Effector memory CD8-positive, alpha-beta T cell (primary cell): Measurements from ENCODE around the gene CYFIP1.

Experiments
- ATAC-seq: fragments of 150-1000 bp; cut with Tn5 transposase; replicated peaks from 2 replicates; pipeline ENCODE4 v1.10.0; 2021; ENCODE audit warnings: mild to moderate bottlenecking, moderate library complexity
- DNase-seq, 3 experiments: peaks; one replicate each; pipeline ENCODE4 v3.0.0; 2021
- H3K27ac Mint-ChIP-seq, 2 donors: one replicate each; pipeline ENCODE4 v1.8.0; 2022; ENCODE audit warnings: mild to moderate bottlenecking in 2 of 2, mixed read lengths in 2 of 2, moderate library complexity in 2 of 2
- H3K27me3 Mint-ChIP-seq, 2 donors: one replicate each; pipeline ENCODE4 v1.8.0; 2022; ENCODE audit warnings: mixed read lengths in 2 of 2
- H3K36me3 Mint-ChIP-seq: one replicate; pipeline ENCODE4 v1.8.0; 2022; ENCODE audit warnings: mild to moderate bottlenecking, moderate library complexity, mixed read lengths; ENCODE audit not compliant: insufficient read depth
- H3K4me1 Mint-ChIP-seq, 2 donors: one replicate each; pipeline ENCODE4 v1.8.0; 2022; ENCODE audit warnings: low read depth in 2 of 2, mixed read lengths in 2 of 2
- H3K4me3 Mint-ChIP-seq, 2 donors: one replicate each; pipeline ENCODE4 v1.8.0; 2022; ENCODE audit warnings: mild to moderate bottlenecking in 2 of 2, mixed read lengths in 2 of 2, moderate library complexity in 2 of 2
- H3K9me3 Mint-ChIP-seq, 2 donors: one replicate each; pipeline ENCODE4 v1.8.0; 2022; ENCODE audit warnings: mixed read lengths in 2 of 2

CYFIP1 gene

DNA sequence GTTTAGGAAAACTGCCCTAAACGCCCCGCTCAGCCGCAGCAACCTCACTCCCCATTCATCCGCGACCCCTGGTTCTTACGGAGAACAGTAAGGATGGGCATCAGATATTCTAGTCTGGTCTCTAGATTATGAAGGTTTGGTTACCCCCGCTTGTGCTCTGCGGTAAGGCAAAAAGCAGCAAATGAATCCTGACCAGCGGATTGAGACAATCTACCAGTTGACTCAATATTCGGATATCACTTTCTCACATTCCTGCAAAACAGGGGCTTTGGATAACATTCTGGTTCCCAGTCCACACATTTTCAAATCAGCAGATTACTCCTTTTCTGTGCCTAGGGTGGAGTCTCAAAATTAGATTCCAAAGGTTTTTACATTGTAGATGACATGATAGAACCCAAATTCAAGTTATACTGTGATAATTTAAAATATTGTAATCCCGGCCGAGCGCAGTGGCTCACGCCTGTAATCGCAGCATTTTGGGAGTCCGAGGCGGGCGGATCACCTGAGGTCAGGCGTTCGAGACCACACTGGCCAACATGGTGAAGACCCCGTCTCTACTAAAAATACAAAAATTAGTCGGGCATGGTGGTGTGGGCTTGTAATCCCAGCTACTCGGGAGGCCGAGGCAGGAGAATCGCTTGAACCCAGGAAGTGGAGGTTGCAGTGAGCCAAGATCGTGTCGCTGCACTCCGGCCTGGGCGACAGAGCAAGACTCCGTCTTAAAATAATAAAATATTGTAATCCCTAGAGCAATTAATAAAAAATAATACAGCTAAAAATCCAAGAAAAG lies 1.1 kb upstream of the CYFIP1 start:
- H3K27me3 Mint-ChIP-seq: peaks cover 18 to 20% of the 10 kb centered on the region in 2 donors
- H3K4me3 Mint-ChIP-seq: peak overlapping the region; percentile 56 to 73
- H3K4me1 Mint-ChIP-seq: peaks cover 12 to 14% of the 10 kb centered on the region in 2 donors
- ATAC-seq (no peak), DNase-seq (no peak)
- H3K27ac Mint-ChIP-seq: no peak overlapping the region
- H3K36me3 Mint-ChIP-seq: peaks cover 3% of the 10 kb centered on the region
- H3K9me3 Mint-ChIP-seq: no peaks in the 10 kb centered on the region

DNA sequence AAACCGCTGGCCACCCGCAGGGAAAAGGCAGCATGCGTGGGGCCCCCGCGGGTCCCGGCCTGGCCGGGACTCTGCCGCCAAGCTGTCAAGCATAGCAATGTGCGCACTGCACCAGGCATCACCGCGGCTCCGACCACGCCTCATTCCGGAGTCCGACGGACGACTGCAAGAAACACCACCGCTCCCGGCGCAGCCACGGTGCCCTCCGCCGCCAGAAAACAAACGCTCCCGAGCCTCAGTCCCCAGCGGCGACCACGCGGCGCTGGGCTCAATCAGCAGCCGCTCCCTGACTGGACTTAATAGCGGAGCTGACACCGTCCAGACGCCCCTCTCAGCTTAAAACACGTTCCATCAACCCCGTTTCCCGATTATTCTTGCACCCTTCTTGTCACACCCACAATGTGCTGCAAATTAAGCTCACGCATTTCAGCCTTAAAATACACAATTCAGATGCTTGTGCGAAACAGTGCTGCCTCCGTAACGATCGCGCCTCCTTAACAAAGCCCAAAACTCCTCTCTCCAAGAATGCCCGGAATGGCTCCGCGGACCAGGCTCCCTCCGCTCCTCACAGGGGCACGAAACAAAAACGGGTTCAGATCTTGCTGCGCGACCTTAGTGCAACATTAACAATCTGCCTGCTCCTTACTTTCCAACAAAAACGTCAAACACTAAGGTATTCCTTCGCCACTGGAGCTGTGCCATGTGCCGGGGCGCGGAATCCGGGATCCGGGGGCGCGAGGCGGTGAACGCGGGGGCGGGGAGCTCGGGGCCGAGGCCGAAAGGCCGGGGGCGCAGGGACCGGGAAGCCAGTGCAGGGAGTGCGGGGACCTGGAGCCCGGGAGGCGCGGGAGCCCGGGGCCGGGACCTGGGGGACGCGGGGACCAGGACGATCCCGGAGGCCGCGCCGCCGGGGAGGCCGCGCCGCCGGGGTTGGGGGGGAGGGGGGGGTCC lies 655 bp downstream of the CYFIP1 start:
- no peaks in the 10 kb centered on the region for H3K9me3 Mint-ChIP-seq
- H3K4me3 Mint-ChIP-seq: peak overlapping the region; percentile 84 to 90
- peak overlapping the region in 1 of 2 donors; percentile 68 for H3K27ac Mint-ChIP-seq
- DNase-seq (peak in 1 of 3 experiments; percentile 7), ATAC-seq (peak; percentile 51)
- H3K36me3 Mint-ChIP-seq: peaks cover 3% of the 10 kb centered on the region
- H3K27me3 Mint-ChIP-seq: peaks cover 18 to 21% of the 10 kb centered on the region in 2 donors
- peaks cover 12 to 14% of the 10 kb centered on the region in 2 donors for H3K4me1 Mint-ChIP-seq

DNA sequence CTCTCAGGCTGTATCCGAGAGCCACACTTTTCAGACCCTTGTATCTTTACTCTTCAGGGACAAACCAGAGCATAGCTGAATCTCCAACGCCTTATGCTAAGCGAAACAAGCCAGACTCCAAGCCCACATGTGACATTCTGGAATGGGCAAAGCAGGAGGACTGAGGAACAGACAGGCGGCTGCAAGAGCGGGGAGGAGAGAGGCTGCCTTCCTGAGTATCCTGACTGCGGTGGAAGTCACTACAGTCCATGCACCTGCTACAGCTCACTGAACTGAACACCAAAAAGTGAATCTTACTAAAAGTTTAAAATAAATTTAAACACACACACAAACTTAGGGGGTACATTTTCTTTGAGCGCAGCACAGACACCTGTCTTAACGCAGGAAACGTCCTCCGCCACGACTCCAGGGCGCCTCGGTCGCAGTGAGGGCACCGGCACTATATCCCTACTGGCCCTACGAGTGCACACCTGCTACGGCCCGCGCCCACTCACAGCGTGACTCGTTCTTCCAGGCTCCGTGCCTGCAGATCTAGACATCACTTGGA lies 1.4 kb downstream of the CYFIP1 start:
- DNase-seq (no peak), ATAC-seq (peak; percentile 38)
- peaks cover 18 to 21% of the 10 kb centered on the region in 2 donors for H3K27me3 Mint-ChIP-seq
- H3K9me3 Mint-ChIP-seq: no peaks in the 10 kb centered on the region
- H3K36me3 Mint-ChIP-seq: peaks cover 3% of the 10 kb centered on the region
- peaks cover 12 to 14% of the 10 kb centered on the region in 2 donors for H3K4me1 Mint-ChIP-seq
- H3K27ac Mint-ChIP-seq: peak overlapping the region in 1 of 2 donors; percentile 68
- H3K4me3 Mint-ChIP-seq: peak overlapping the region; percentile 84 to 90

DNA sequence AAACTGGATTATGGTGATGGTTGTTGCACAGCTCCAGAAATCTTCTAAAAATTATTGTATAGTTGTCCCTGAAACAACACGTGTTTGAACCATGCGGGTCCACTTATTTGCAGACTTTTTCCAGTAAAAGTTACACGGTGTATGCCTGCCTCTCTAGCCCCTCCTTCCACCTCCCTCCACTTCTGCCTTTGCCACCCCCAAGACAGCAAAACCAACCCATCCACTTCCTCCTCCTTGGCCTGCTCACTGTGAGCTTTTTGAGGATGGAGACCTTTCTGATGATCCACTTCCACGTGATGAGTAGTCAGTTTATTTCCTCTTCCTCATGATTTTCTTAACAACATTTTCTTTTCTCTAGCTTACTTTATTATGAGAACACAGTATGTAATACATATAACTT lies 5.4 kb downstream of the CYFIP1 start:
- ATAC-seq (no peak), DNase-seq (no peak)
- Mint-ChIP-seq H3K27ac (no peak overlapping the region), H3K4me3 (no peak overlapping the region), H3K4me1 (peaks cover 14 to 15% of the 10 kb centered on the region in 2 donors), H3K27me3 (peaks cover 16 to 20% of the 10 kb centered on the region in 2 donors), H3K9me3 (no peaks in the 10 kb centered on the region), H3K36me3 (peaks cover 3% of the 10 kb centered on the region)

DNA sequence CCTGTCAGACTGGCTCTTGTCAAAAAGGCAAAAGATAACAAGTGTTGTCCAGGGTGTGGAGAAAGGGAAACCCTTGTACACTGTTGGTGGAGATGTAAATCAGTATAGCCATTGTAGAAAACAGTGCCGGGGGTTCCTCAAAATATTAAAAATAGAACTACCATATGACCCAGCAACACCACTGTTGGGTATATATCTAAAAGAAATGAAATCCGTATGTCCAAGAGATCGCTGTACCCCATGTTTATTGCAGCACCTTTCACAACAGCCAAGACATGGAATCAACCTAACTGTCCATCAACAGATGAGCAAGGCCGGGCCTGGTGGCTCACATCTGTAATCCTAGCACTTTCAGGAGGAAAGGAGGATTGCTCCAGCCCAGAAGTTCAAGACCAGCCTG lies 6.2 kb downstream of the CYFIP1 start:
- ATAC-seq: no peak
- H3K27me3 Mint-ChIP-seq: peaks cover 8 to 12% of the 10 kb centered on the region in 2 donors
- H3K9me3 Mint-ChIP-seq: peaks cover 0 to 2% of the 10 kb centered on the region in 2 donors

DNA sequence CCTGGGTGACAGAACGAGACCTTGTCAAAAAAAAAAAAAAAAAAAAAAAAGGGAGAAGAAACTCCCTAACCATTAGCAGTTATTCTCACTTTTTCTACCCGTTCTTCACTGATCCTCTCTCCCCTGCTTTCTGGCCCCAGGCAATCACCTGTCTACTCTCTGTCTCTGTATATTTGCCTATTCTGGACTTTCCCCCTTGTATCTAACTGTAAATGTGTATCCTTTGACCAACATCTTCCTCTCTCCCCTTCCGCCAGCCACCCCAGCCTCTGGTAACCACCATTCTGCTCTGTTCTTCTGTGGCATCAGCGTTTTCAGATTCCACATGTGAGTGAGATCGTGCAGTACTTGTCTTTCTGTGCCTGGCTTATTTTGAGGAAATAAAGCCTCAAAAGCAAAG lies 6.9 kb downstream of the CYFIP1 start:
- no peak overlapping the region for H3K27ac Mint-ChIP-seq

More for the DNA sequence above, 6.2 kb downstream of the CYFIP1 start:
- DNase-seq: no peak
- Mint-ChIP-seq H3K36me3 (peaks cover under 1% of the 10 kb centered on the region), H3K4me3 (no peak overlapping the region), H3K4me1 (peaks cover 7 to 8% of the 10 kb centered on the region in 2 donors), H3K27ac (no peak overlapping the region)

DNA sequence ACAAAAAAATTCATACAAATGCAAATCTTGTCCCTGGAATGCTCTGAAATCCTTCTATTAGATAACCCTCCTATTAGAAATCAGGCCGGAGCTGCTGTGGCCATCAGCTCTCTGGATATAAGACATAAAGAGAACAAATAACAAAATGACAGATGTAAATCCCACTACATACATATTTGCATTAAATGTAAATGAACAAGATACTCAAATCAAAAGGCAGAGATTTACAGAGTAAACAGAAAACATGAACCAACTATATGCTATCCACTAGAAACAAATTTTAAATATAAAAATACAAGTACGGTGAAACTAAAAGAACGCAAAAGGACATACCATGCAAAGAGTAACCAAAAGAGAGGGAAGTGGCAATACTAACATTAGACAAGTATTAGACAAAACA lies 10.7 kb downstream of the CYFIP1 start:
- DNase-seq (no peak), ATAC-seq (no peak)
- peaks cover 0 to 4% of the 10 kb centered on the region in 2 donors for H3K4me1 Mint-ChIP-seq
- peaks cover 0 to 2% of the 10 kb centered on the region in 2 donors for H3K9me3 Mint-ChIP-seq
- no peaks in the 10 kb centered on the region for H3K36me3 Mint-ChIP-seq
- H3K4me3 Mint-ChIP-seq: no peak overlapping the region
- H3K27ac Mint-ChIP-seq: no peak overlapping the region
- peaks cover 0 to 5% of the 10 kb centered on the region in 2 donors for H3K27me3 Mint-ChIP-seq

More for the DNA sequence above, 6.9 kb downstream of the CYFIP1 start:
- Mint-ChIP-seq H3K4me1 (peaks cover 0 to 4% of the 10 kb centered on the region in 2 donors), H3K27me3 (peaks cover under 1 to 10% of the 10 kb centered on the region in 2 donors), H3K9me3 (peaks cover 0 to 2% of the 10 kb centered on the region in 2 donors), H3K4me3 (no peak overlapping the region), H3K36me3 (no peaks in the 10 kb centered on the region)
- ATAC-seq (no peak), DNase-seq (no peak)

DNA sequence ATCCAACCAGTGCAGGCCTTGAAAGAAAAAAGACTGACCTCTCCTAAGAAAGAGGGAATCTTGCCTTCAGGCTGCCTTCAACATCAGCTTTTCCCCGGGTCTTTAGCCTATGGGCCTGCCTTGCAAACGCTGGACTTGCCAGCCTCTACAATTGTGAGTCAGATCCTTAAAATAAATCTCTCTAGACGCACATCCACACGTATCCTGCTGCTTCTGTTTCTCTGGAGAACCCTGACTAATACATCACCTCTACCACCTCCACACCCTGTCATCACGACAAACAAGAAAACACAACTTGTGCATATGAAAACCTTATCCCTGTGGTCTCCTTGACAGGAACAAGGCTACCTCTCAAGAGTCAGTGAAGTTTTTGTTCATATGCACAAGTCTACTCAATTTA lies 11.8 kb downstream of the CYFIP1 start:
- H3K9me3 Mint-ChIP-seq: peaks cover 0 to 2% of the 10 kb centered on the region in 2 donors

DNA sequence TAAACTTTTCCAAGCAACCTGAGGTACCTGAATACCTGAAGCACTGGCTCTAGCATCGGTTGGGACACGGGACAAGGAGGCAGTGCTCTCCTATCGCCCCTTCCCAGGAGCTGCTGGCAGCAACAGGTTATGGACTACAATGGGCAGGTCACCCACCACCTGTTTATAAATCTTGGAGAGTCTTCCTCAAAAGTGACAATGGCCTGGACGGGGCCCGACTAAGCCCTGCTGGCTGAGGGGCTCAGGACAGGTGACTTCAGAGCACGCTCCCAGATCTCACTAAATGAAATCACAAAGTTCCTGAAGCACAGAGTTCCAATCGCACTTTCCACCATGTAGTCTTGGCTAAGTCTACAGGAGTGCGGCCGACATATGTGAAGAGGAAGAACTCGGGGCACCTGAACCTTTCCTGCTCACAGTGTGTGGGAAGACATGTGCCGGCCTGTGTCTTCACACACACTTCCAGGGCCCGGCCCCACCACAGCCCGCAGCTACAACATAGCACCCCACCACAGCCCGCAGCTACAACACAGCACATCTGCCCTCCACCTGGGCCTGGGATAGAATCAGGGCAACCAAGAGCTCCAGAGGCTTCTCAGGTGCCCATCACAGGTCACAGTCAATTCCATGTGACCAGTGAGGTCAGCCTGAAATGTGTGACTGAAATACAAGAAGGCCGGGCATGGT lies 12.9 kb downstream of the CYFIP1 start:
- peaks cover 0 to 2% of the 10 kb centered on the region in 2 donors for H3K9me3 Mint-ChIP-seq
- DNase-seq (no peak), ATAC-seq (no peak)
- no peak overlapping the region for H3K27ac Mint-ChIP-seq
- H3K36me3 Mint-ChIP-seq: no peaks in the 10 kb centered on the region
- H3K27me3 Mint-ChIP-seq: peaks cover 0 to 5% of the 10 kb centered on the region in 2 donors
- H3K4me1 Mint-ChIP-seq: peaks cover 0 to 1% of the 10 kb centered on the region in 2 donors
- H3K4me3 Mint-ChIP-seq: no peak overlapping the region

More for the DNA sequence above, 11.8 kb downstream of the CYFIP1 start:
- ATAC-seq: no peak
- no peak for DNase-seq
- peaks cover 0 to 5% of the 10 kb centered on the region in 2 donors for H3K27me3 Mint-ChIP-seq
- no peak overlapping the region for H3K4me3 Mint-ChIP-seq
- peaks cover 0 to 3% of the 10 kb centered on the region in 2 donors for H3K4me1 Mint-ChIP-seq
- no peaks in the 10 kb centered on the region for H3K36me3 Mint-ChIP-seq
- H3K27ac Mint-ChIP-seq: no peak overlapping the region

DNA sequence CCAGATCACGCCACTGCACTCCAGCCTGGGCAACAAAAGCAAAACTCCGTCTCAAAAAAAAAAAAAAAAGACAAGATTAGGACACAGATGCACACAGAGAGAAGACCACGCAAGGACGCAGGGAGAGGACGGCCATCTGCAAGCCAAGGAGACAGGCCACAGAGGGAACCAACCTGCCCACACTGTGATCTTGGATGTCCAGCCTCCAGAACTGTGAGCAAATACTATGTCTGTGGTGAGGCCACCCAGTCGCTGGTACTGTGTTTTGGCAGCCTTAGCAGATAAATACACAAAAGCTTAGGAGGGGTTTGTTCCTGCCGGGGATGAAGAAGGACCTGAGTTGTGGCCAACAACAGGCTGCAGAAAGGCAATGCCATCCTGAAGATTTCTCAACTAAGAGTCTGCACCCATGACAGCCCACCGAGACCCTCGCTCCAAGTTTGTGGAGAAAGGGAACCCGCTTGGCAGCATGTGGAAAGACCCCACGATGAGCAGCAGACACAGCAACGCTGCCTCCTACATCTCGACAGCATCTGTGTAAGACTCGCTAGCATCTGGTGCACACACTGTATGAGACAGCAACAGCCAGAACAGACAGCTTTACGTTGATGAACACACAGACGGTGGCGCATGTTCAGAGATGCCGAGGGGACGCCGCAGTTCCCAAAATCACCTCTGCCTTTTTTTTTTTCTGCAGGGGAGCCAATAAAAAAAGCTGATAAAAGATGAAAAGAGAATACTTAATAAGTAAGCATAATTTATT lies 13.7 kb downstream of the CYFIP1 start:
- H3K27me3 Mint-ChIP-seq: peaks cover 0 to 5% of the 10 kb centered on the region in 2 donors
- H3K27ac Mint-ChIP-seq: no peak overlapping the region
- no peak overlapping the region for H3K4me3 Mint-ChIP-seq

DNA sequence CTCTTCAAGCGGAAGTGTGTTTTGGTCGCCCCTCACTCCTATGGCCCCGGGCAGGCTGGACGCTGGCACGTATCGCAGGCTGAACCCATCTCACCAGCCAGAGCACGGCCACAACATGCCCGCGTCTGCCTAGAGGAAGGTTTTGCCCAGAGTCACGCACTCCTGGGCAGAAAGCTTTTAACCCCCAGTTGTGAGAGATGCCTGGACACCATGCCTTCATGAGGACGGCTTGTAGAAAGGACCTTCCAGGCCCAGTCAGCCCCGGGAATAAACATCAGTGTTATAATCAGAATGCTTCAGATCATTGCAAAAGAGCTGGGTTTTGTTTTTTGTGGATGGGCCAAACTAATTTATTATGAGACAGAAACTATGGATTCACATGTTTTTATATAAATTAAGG lies 16.5 kb downstream of the CYFIP1 start:
- Mint-ChIP-seq H3K27ac (no peak overlapping the region), H3K4me1 (peaks cover 0 to 5% of the 10 kb centered on the region in 2 donors), H3K36me3 (no peaks in the 10 kb centered on the region), H3K27me3 (peaks cover 0 to 5% of the 10 kb centered on the region in 2 donors), H3K9me3 (no peaks in the 10 kb centered on the region), H3K4me3 (no peak overlapping the region)
- ATAC-seq (no peak), DNase-seq (no peak)

More for the DNA sequence above, 13.7 kb downstream of the CYFIP1 start:
- ATAC-seq: no peak
- no peaks in the 10 kb centered on the region for H3K36me3 Mint-ChIP-seq
- DNase-seq: no peak
- peaks cover 0 to 1% of the 10 kb centered on the region in 2 donors for H3K4me1 Mint-ChIP-seq
- peaks cover 0 to 2% of the 10 kb centered on the region in 2 donors for H3K9me3 Mint-ChIP-seq

DNA sequence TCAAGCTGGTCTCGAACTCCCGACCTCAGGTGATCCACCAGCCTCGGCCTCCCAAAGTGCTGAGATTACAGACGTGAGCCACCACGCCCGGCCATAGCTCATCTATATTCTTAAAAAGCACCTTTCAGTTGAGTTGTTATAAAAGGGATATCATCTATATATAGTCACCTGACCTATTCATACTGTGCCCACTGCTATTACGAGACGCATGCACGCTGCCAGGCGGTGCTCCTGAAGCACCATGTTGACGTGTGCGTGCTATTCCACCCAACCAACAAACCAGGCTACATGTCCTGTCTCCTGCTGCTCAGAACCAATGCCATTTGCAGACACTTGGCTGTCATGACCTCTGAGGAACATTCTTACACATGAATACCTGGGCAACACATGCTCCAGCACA lies 17.6 kb downstream of the CYFIP1 start:
- no peak for ATAC-seq
- H3K4me3 Mint-ChIP-seq: no peak overlapping the region
- no peak overlapping the region for H3K27ac Mint-ChIP-seq
- H3K27me3 Mint-ChIP-seq: no peaks in the 10 kb centered on the region
- no peaks in the 10 kb centered on the region for H3K36me3 Mint-ChIP-seq
- no peak for DNase-seq
- H3K4me1 Mint-ChIP-seq: peaks cover 0 to 7% of the 10 kb centered on the region in 2 donors
- no peaks in the 10 kb centered on the region for H3K9me3 Mint-ChIP-seq
